Thyroid gland (tissue), 4 donors: Measurements from ENCODE around the gene IFNG. TPM values are rescaled to one million over a fixed set of nuclear protein-coding genes. Genes with fewer than 3 reads are reported as not detected.

Source experiments
- DNase-seq, 2 donors: peaks; one replicate each; pipeline ENCODE4 v3.0.0-alpha.2; 2019
- H3K27ac ChIP-seq, 3 donors: fragments of 200-600 bp; sonication (generic); 1 replicate in 2 of 3; 2 replicates in 1 of 3; pipeline ENCODE4 v1.5.1; 2016 to 2019; ENCODE audit warnings: mild to moderate bottlenecking in 1 of 3, moderate library complexity in 1 of 3
- H3K27me3 ChIP-seq: fragments of 200-600 bp; sonication (generic); one replicate; pipeline ENCODE4 v1.5.1; 2019
- H3K36me3 ChIP-seq, 2 donors: fragments of 200-600 bp; sonication (generic); one replicate each; pipeline ENCODE4 v1.5.1; 2016 to 2019
- H3K4me1 ChIP-seq, 2 donors: fragments of 200-600 bp; sonication (generic); one replicate each; pipeline ENCODE4 v1.5.1; 2017 to 2019
- H3K4me3 ChIP-seq, 3 donors: fragments of 200-600 bp; sonication (generic); replicated peaks in 1 of 3; 1 replicate in 2 of 3; 2 replicates in 1 of 3; pipeline ENCODE4 v1.5.1; 2016; ENCODE audit warnings: mild to moderate bottlenecking in 1 of 3
- H3K9me3 ChIP-seq: fragments of 200-600 bp; sonication (generic); one replicate; pipeline ENCODE4 v1.5.1; 2017
- CTCF ChIP-seq, 6 experiments: fragments of 200-600 bp in 3 of 6; fragments of 450-650 bp in 3 of 6; sonication (generic) in 3 of 6; IDR thresholded peaks; one replicate each; pipeline ENCODE4 v1.5.1; 2016 to 2019; ENCODE audit warnings: antibody characterized with exemption in 6 of 6, mild to moderate bottlenecking in 2 of 6, inconsistent platforms in 1 of 6, moderate library complexity in 1 of 6
- POLR2A ChIP-seq, 2 donors: fragments of 450-650 bp; IDR thresholded peaks; one replicate each; pipeline ENCODE4 v1.6.1; 2017; ENCODE audit warnings: antibody characterized with exemption in 2 of 2, mild to moderate bottlenecking in 2 of 2, moderate library complexity in 1 of 2
- WGBS, 2 donors: methylation state at CpG; one replicate each; pipeline ENCODE4 v1.1.5; 2017; 5-methylcytosine and 5-hydroxymethylcytosine counted together
- intact Hi-C: fragments of 100-400 bp; cut with DNase I; formaldehyde crosslinking; loops from one replicate; pipeline ENCODE4 v1.15.1; 2023
- total RNA-seq, 4 donors: library from RNA; depleted of rRNA; stranded (reverse); fragments of >200 nt; gene quantifications; one replicate each; pipeline ENCODE4 v1.2.3, GENCODE V29; 2016

The IFNG gene
- total RNA-seq, 4 donors from 2014 or later, result not detected

- intact Hi-C loops, result no loop called here
- no peaks in the 10 kb centered on the region for H3K36me3 ChIP-seq
- DNase-seq, result no peak
- no peak overlapping the region for H3K27ac ChIP-seq
- H3K4me3 ChIP-seq, result no peak overlapping the region
- H3K9me3 ChIP-seq, result no peaks in the 10 kb centered on the region
- no peaks in the 10 kb centered on the region for H3K4me1 ChIP-seq
- H3K27me3 ChIP-seq, result no peaks in the 10 kb centered on the region
- WGBS, 2 donors, result 84 to 85% methylated on average over 3 of the region's 3 CpGs
- TF ChIP-seq POLR2A (IDR thresholded peaks at IDR 0.05) (no peak), CTCF (IDR thresholded peaks at IDR 0.05) (no peak)
Observed at GRCh38 chr12:68185598-68185997, 26.1 kb upstream of the IFNG start.

DNA sequence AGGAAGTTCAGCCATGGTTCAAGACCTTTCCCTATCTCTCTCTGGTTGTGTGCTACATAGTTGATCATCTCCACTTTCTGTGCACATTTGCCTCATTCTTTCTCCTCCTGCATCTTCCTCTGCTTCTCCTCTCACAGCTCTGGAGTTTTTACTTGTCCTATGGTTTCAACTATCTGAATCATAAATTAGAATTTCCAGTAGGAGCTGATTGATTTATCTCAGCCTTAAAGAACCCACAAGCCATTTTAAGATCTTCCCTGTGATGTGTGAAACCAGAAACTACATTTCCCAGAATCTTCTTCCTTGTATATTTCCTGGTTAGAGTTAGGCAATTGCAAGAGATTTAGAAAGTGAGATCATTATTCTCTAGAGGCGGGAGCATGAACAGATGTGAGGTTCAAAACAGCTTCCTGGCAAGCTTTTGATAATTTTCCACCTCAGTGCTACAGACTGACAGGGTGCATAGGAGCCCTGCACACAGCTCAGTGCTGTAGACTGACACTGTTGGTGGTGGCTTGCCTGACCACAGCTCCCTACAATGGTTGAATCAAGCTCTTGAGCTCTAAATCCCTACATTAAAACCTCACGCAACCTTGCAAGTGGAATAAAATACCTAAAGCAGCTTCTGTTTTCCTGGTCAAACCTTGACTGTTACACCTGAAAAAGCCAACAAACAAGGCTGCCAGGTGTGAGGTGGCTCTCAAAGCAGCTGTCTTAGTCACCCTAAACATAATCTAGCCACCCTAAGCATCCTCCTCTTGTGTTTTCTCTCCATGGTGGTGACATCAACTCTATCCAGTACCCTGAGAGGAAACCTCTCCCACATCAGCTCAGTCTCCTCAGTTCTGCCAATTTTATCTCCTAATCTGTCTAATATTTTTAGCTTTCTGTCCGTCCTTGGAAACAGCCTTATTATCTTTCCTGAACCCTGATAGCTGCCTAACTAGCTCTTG lies 21.5 kb upstream of the IFNG start:
- Histone ChIP-seq H3K27me3 (no peaks in the 10 kb centered on the region), H3K4me3 (no peak overlapping the region), H3K36me3 (no peaks in the 10 kb centered on the region), H3K4me1 (no peaks in the 10 kb centered on the region), H3K9me3 (no peaks in the 10 kb centered on the region), H3K27ac (no peak overlapping the region)
- intact Hi-C loops, result no loop called here
- TF ChIP-seq CTCF (IDR thresholded peaks at IDR 0.05), result no peak
- TF ChIP-seq POLR2A (IDR thresholded peaks at IDR 0.05), result no peak
- 68 to 73% methylated on average over 3 of the region's 3 CpGs for WGBS, 2 donors
- DNase-seq, result no peak

DNA sequence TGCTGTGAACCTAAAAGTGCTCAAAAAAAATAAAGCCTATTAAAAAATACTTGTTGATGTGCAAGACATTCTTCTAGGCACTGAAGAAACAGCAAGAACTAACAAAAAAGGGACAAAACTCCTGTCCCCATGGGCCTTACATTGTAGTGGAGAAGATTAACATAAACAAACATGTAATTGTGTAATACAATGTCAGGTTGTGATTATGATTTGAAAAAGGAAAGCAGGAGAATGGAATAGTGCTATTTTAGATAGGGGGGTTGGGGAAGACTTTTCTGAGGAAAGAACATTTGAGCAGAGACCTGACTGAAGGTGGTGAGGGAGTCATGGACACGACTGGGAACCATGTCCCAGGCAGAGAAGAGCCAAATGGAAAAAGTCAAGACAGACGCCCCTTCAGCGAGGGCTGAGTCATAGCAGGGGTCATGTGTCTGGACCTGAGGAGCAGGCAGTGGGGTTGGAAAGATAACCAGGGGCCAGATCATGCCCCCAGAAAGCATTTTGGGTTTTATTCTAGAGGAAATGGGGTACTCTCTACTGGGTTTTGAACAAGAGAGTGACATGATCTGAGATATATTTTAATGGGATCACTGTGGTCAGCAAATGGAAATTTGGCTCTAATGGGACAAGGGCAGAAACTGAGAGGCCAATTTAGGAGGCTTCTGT lies 19.4 kb upstream of the IFNG start:
- WGBS, 2 donors, result 77 to 79% methylated on average over 3 of the region's 3 CpGs
- Histone ChIP-seq H3K9me3 (no peaks in the 10 kb centered on the region), H3K27me3 (no peaks in the 10 kb centered on the region), H3K4me1 (no peaks in the 10 kb centered on the region), H3K36me3 (no peaks in the 10 kb centered on the region), H3K27ac (no peak overlapping the region), H3K4me3 (no peak overlapping the region)
- no peak for DNase-seq
- intact Hi-C loops, result no loop called here
- TF ChIP-seq POLR2A (IDR thresholded peaks at IDR 0.05) (no peak), CTCF (IDR thresholded peaks at IDR 0.05) (no peak)

DNA sequence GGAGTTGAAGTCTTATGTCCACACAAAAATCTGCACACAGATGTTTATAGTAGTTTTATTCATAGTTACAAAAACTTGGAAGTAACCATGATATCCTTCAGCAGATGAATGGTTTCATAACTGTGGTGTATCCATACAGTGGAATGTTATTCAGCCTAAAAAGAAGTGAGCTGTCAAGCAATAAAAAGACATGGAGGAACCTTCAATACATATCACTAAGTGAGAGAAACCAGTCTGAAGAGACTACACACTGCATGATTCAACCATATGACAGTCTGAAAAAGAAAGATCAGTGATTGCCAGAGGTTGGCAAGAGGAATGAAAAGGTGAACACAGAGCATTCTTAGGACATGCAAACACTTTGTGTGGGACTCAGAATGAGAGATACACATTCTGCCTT lies 18.6 kb upstream of the IFNG start:
- intact Hi-C loops, result no loop called here
- no peak overlapping the region for H3K4me3 ChIP-seq

More for the DNA sequence above, 18.6 kb upstream of the IFNG start:
- Histone ChIP-seq H3K27me3 (no peaks in the 10 kb centered on the region), H3K27ac (no peak overlapping the region), H3K36me3 (no peaks in the 10 kb centered on the region), H3K9me3 (no peaks in the 10 kb centered on the region), H3K4me1 (no peaks in the 10 kb centered on the region)
- no peak for TF ChIP-seq POLR2A (IDR thresholded peaks at IDR 0.05)
- no peak for TF ChIP-seq CTCF (IDR thresholded peaks at IDR 0.05)
- no peak for DNase-seq
